ENCODE data around the gene CD63.

DNA sequence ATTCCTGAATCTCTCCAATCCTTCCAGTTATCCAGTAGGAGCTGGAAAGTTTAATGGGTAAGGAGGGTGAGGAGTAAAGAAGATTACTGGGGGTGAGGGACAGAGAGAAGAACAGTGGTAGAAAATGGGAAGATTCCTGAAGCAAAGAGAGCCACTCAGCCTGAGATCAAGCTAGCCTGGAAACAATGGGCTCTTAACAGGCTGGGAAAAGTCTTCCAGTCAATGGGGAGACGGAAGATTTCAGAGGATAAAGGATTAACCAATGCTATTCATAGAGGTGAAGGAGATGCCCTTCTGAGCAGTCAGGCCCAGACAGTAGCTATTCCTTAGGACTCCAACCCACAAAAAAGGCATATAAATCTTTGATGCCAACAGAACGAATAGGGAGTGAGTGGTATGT is 28.9 kb upstream of the CD63 start:
- TF ChIP-seq, protein P1, sequence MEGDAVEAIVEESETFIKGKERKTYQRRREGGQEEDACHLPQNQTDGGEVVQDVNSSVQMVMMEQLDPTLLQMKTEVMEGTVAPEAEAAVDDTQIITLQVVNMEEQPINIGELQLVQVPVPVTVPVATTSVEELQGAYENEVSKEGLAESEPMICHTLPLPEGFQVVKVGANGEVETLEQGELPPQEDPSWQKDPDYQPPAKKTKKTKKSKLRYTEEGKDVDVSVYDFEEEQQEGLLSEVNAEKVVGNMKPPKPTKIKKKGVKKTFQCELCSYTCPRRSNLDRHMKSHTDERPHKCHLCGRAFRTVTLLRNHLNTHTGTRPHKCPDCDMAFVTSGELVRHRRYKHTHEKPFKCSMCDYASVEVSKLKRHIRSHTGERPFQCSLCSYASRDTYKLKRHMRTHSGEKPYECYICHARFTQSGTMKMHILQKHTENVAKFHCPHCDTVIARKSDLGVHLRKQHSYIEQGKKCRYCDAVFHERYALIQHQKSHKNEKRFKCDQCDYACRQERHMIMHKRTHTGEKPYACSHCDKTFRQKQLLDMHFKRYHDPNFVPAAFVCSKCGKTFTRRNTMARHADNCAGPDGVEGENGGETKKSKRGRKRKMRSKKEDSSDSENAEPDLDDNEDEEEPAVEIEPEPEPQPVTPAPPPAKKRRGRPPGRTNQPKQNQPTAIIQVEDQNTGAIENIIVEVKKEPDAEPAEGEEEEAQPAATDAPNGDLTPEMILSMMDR (IDR thresholded peaks at IDR 0.05): no peak
- no peak for TF ChIP-seq POLR2A (IDR thresholded peaks at IDR 0.05)

Data from breast epithelium (tissue), 3 donors.